Glutamatergic neuron (in vitro differentiated cells): ENCODE measurements around the gene SMIM14. TPM values are rescaled to one million over a fixed set of nuclear protein-coding genes. Genes with fewer than 3 reads are reported as not detected.

Experiments used
- DNase-seq: peaks from one replicate; pipeline ENCODE4 v3.0.0; 2022
- H3K27ac Mint-ChIP-seq: one replicate; pipeline ENCODE4 v1.8.0; 2020; ENCODE audit warnings: mild to moderate bottlenecking, mixed read lengths, inconsistent platforms; ENCODE audit not compliant: unreplicated experiment
- H3K27me3 Mint-ChIP-seq: one replicate; pipeline ENCODE4 v1.8.0; 2020; ENCODE audit warnings: mild to moderate bottlenecking, moderate library complexity, mixed read lengths, inconsistent platforms; ENCODE audit not compliant: unreplicated experiment
- H3K36me3 Mint-ChIP-seq: one replicate; pipeline ENCODE4 v1.8.0; 2020; ENCODE audit warnings: mild to moderate bottlenecking, mixed read lengths, inconsistent platforms; ENCODE audit not compliant: unreplicated experiment
- H3K4me1 Mint-ChIP-seq: one replicate; pipeline ENCODE4 v1.8.0; 2020; ENCODE audit warnings: mild to moderate bottlenecking, low read depth, mixed read lengths, inconsistent platforms; ENCODE audit not compliant: unreplicated experiment
- H3K4me3 Mint-ChIP-seq: one replicate; pipeline ENCODE4 v1.8.0; 2020; ENCODE audit warnings: mild to moderate bottlenecking, mixed read lengths, inconsistent platforms; ENCODE audit not compliant: unreplicated experiment
- H3K9me3 Mint-ChIP-seq: one replicate; pipeline ENCODE4 v1.8.0; 2020; ENCODE audit warnings: mild to moderate bottlenecking, moderate library complexity, mixed read lengths, inconsistent platforms; ENCODE audit not compliant: unreplicated experiment
- CTCF ChIP-seq: fragments of 200-600 bp; sonication (generic); IDR thresholded peaks from one replicate; pipeline ENCODE4 v1.5.0; 2021; ENCODE audit not compliant: partially characterized antibody, unreplicated experiment
- total RNA-seq: library from RNA; stranded (reverse); fragmentation: NEBNext Ultra II Directional; extraction: Animal tissue kit (Norgen Biotek cat#: 25700); gene quantifications from one replicate; pipeline ENCODE4 v1.2.1, GENCODE V29; 2021; ENCODE audit not compliant: unreplicated experiment

SMIM14 gene
- total RNA-seq, 1 donor from 2014 or later, result 27.1 TPM

DNA sequence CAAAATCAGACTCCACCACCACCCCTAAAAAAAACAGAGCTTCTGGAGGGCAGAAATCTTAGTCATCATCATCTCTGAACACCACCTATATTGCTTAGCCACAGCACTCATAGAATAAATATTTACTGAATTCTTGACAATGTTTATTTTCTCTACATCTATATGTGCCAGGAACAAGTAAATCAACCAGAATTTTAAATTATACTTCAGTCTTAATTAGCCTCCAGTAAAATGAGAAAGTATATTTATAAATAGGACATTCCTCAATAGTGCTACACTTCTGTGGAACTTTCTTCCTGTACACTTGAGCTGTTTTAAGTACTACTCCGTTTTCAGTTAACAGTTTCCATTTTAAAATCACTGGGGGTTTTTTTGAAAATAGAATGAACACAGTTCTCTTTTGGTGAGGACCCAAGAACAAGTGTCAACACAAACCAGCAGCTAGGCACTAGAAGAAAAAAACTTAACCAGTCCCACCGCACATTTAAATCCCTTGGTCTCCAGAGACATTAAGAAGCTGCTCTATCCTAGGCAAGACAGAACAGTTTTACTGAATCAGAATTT is 25.5 kb downstream of the SMIM14 start:
- Mint-ChIP-seq H3K36me3 (no peaks in the 10 kb centered on the region), H3K4me1 (no peaks in the 10 kb centered on the region), H3K27me3 (no peaks in the 10 kb centered on the region), H3K4me3 (no peak overlapping the region), H3K27ac (no peak overlapping the region), H3K9me3 (no peaks in the 10 kb centered on the region)
- no peak for DNase-seq
- TF ChIP-seq CTCF, result no peak

- Mint-ChIP-seq H3K4me3 (no peak overlapping the region), H3K36me3 (peaks cover 6% of the 10 kb centered on the region), H3K4me1 (no peaks in the 10 kb centered on the region), H3K27me3 (no peaks in the 10 kb centered on the region), H3K9me3 (peaks cover 3% of the 10 kb centered on the region), H3K27ac (no peak overlapping the region)
- no peak for DNase-seq
- TF ChIP-seq CTCF, result no peak
These were observed 29.2 kb downstream of the SMIM14 start for GRCh38 chr4:39609454-39609931.

DNA sequence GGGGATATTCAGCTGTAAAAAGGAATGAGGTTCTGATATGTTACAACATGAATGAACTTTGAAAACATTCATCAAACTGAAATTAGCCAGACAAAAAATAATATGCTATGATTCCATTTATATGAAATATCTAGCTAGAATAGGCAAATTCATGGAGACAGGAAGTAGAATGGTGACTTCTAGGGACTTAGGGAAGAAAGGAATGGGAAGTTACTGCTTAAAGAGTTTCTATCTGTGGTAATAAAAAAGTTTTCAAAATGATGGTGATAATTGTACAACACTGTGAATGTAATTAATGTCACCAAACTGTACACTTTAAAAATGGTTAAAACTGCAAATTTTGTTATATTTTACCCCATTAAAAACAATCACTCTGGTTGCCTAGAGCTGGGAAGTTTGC is 30.2 kb downstream of the SMIM14 start:
- DNase-seq, result no peak
- H3K36me3 Mint-ChIP-seq, result peaks cover 6% of the 10 kb centered on the region
- H3K4me1 Mint-ChIP-seq, result no peaks in the 10 kb centered on the region
- peaks cover 3% of the 10 kb centered on the region for H3K9me3 Mint-ChIP-seq
- H3K27me3 Mint-ChIP-seq, result no peaks in the 10 kb centered on the region
- H3K27ac Mint-ChIP-seq, result no peak overlapping the region
- no peak overlapping the region for H3K4me3 Mint-ChIP-seq
- no peak for TF ChIP-seq CTCF

- Mint-ChIP-seq H3K36me3 (peaks cover 10% of the 10 kb centered on the region), H3K4me1 (no peaks in the 10 kb centered on the region), H3K4me3 (no peak overlapping the region), H3K27me3 (no peaks in the 10 kb centered on the region), H3K9me3 (peaks cover 3% of the 10 kb centered on the region), H3K27ac (no peak overlapping the region)
- no peak for TF ChIP-seq CTCF
- no peak for DNase-seq
These were observed 31.9 kb downstream of the SMIM14 start for GRCh38 chr4:39606747-39607146.

GRCh38 chr4:39597695-39598381 is 40.8 kb downstream of the SMIM14 start:
- peaks cover 4% of the 10 kb centered on the region for H3K36me3 Mint-ChIP-seq
- peaks cover 5% of the 10 kb centered on the region for H3K9me3 Mint-ChIP-seq
- no peak overlapping the region for H3K27ac Mint-ChIP-seq
- H3K4me3 Mint-ChIP-seq, result no peak overlapping the region
- no peaks in the 10 kb centered on the region for H3K4me1 Mint-ChIP-seq
- no peaks in the 10 kb centered on the region for H3K27me3 Mint-ChIP-seq
- no peak for TF ChIP-seq CTCF
- no peak for DNase-seq
